SK-N-MC (cell line): Measurements from ENCODE around the gene SRRM5.
"Not testable (repeated sequence)": the region's sequence is repeated elsewhere in the genome, so short reads cannot be mapped to it uniquely, and the experiment has no call there.

Experiments
- DNase-seq: peaks from one replicate; pipeline ENCODE4 v3.0.0-alpha.2; 2011; ENCODE audit warnings: low read depth, low spot score
- H3K27ac ChIP-seq: fragments of 200-600 bp; sonication (generic); 2 replicates; pipeline ENCODE4 v1.5.1; 2016; ENCODE audit warnings: mixed run types
- H3K36me3 ChIP-seq: fragments of 200-600 bp; sonication (generic); 2 replicates; pipeline ENCODE4 v1.6.1; 2017; ENCODE audit warnings: antibody characterized with exemption, low read length, mixed read lengths; ENCODE audit not compliant: insufficient read depth
- H3K4me3 ChIP-seq: fragments of 200-600 bp; sonication (generic); 2 replicates; pipeline ENCODE4 v1.5.1; 2016
- H3K9ac ChIP-seq: fragments of 200-600 bp; sonication (generic); 2 replicates; pipeline ENCODE4 v1.8.0; 2017; ENCODE audit warnings: mixed run types, mixed read lengths; ENCODE audit not compliant: insufficient read length
- H3K9me3 ChIP-seq: fragments of 200-600 bp; sonication (generic); 2 replicates; pipeline ENCODE4 v1.6.1; 2017; ENCODE audit warnings: low read depth, mild to moderate bottlenecking, antibody characterized with exemption, low read length, moderate library complexity, mixed read lengths
- EZH2 ChIP-seq: fragments of 200-600 bp; sonication (generic); IDR thresholded peaks from one replicate; pipeline ENCODE4 v1.6.1; 2017; ENCODE audit warnings: antibody characterized with exemption
- FOXP2 ChIP-seq: optimal IDR thresholded peaks from 2 replicates; pipeline ENCODE3; 2011; ENCODE audit warnings: mild to moderate bottlenecking, moderate library complexity; ENCODE audit not compliant: insufficient read depth; ENCODE audit errors: extremely low read length, control extremely low read depth
- POLR2AphosphoS5 ChIP-seq: IDR thresholded peaks from 2 replicates; pipeline ENCODE4 v1.6.1; 2012; ENCODE audit warnings: mild to moderate bottlenecking, low read depth, low read length, borderline replicate concordance

The SRRM5 gene

DNA sequence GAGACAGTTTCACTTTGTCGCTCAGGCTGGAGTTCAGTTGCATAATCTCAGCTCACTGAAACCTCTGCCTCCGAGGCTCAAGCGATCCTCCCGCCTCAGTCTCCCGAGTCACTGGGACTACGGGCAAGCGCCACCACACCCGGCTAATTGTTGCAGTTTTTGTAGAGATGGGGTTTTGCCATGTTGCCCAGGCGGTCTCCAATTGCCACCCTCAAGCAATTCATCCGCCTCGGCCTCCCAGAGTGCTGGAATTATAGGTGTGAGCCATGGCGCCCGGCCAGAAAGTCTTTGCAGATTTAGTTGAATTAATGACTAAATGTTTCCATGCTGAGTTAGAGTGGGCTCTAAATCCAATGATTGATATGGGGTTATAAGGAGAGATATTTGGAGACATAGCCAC, 32.3 kb downstream of the SRRM5 start:
- no peak overlapping the region for H3K27ac ChIP-seq
- H3K9ac ChIP-seq = no peak overlapping the region
- peaks cover 32% of the 10 kb centered on the region; the same call in 1 of the 2 replicates for H3K36me3 ChIP-seq
- TF ChIP-seq EZH2 = no peak
- TF ChIP-seq POLR2AphosphoS5 = no peak
- TF ChIP-seq FOXP2 = no peak
- DNase-seq = no peak
- no peak overlapping the region for H3K4me3 ChIP-seq
- no peaks in the 10 kb centered on the region for H3K9me3 ChIP-seq

GRCh38 chr19:43648633-43649032, 36.7 kb downstream of the SRRM5 start:
- DNase-seq = no peak
- H3K9ac ChIP-seq = no peak overlapping the region
- H3K36me3 ChIP-seq = peaks cover 55% of the 10 kb centered on the region
- no peak overlapping the region for H3K4me3 ChIP-seq
- TF ChIP-seq EZH2 (no peak), FOXP2 (no peak), POLR2AphosphoS5 (no peak)
- H3K27ac ChIP-seq = no peak overlapping the region
- no peaks in the 10 kb centered on the region for H3K9me3 ChIP-seq

DNA sequence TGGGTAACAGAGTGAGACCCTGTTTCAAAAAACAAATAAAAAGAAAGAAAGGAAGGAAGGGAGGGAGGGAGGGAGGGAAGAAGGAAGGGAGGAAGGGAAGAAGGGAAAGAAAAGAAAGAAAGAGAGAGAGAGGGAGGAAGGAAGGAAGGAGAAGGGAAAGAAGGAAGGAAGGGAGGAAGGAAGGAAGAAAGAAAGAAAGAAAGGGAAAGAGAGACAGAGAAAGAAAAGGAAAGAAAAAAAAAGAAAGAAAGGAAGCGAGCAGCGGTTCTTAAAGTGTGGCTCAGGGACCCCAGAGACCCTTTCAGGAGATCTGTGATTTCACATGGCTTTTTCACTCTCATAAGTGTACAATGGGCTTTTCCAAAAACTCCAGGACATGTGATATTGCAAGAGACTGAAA, 37.6 kb downstream of the SRRM5 start:
- TF ChIP-seq POLR2AphosphoS5 (no peak), EZH2 (no peak), FOXP2 (no peak)

GRCh38 chr19:43650276-43650675, 38.4 kb downstream of the SRRM5 start:
- not testable (repeated sequence) for H3K9ac ChIP-seq, DNase-seq, H3K27ac ChIP-seq, H3K9me3 ChIP-seq, H3K4me3 ChIP-seq
- H3K36me3 ChIP-seq = peaks cover 62% of the 10 kb centered on the region

More for the DNA sequence above, 37.6 kb downstream of the SRRM5 start:
- Histone ChIP-seq H3K9ac (no peak overlapping the region), H3K36me3 (peaks cover 57% of the 10 kb centered on the region), H3K4me3 (no peak overlapping the region), H3K27ac (no peak overlapping the region), H3K9me3 (no peaks in the 10 kb centered on the region)
- no peak for DNase-seq

- Histone ChIP-seq H3K9me3 (no peaks in the 10 kb centered on the region), H3K36me3 (peaks cover 66% of the 10 kb centered on the region), H3K4me3 (no peak overlapping the region), H3K27ac (no peak overlapping the region), H3K9ac (no peak overlapping the region)
- TF ChIP-seq POLR2AphosphoS5 = no peak
- TF ChIP-seq EZH2 = no peak
- no peak for TF ChIP-seq FOXP2
- DNase-seq = no peak
Observed at GRCh38 chr19:43651758-43652545, 40.1 kb downstream of the SRRM5 start.

DNA sequence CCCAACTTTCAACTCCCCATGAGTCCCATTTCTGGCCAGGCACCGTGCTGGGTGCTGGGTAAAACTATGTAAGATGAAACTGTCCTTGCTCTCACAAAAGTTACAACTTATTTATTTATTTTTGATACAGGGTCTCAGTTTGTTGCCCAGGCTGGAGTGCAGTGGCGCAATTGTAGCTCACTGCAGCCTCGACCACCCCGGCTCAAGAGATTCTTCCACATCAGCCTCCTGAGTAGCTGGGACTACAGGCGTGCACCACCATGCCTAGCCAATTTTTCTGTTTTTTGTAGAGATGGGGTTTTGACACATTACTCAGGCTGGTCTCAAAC, 40.6 kb downstream of the SRRM5 start:
- TF ChIP-seq EZH2 = no peak
- TF ChIP-seq FOXP2 = no peak
- TF ChIP-seq POLR2AphosphoS5 = no peak
- Histone ChIP-seq H3K36me3 (peaks cover 66% of the 10 kb centered on the region), H3K27ac (no peak overlapping the region)

DNA sequence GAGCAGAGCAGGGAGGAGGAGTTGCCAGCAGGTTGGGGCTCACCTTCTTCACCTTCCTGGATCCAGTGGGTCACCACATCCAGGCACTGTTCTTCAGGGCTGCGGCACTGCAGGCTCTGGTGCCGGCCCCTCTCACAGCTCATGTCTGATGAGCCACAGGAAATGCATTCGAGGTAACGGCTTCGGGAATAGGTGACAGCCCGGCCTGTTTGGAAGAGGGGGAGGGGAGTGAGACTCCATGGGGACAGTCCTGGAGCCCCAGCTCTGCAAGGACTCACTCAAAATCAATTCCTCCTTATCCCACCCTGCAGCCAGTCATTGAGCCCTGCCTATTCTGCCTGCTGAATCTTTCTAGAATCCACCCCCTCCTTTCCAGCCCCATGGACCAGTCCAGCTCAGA, 44.5 kb downstream of the SRRM5 start:
- no peak for DNase-seq
- H3K36me3 ChIP-seq = peaks cover 80% of the 10 kb centered on the region

More for the DNA sequence above, 40.6 kb downstream of the SRRM5 start:
- no peak for DNase-seq
- Histone ChIP-seq H3K9ac (no peak overlapping the region), H3K4me3 (no peak overlapping the region), H3K9me3 (no peaks in the 10 kb centered on the region)

DNA sequence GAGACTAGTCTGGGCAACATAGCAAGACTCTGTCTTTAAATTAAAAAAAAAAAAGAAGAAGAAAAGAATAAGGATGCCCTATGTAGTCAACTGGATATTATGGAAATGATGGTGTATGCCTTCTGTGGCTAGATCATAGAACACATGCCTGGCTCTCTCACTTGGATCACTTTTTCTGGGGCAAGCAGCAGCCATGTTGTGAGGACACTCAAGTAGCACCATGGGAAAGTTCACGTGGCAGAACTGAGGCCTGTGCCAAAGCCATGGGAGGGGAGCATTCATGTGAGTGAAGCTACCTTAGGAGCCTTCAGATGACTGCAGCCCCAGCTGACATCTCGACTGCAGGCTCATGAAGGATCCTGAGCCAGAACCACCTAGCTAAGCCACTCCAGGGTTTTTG, 46.1 kb downstream of the SRRM5 start:
- Histone ChIP-seq H3K36me3 (peaks cover 78% of the 10 kb centered on the region), H3K27ac (no peak overlapping the region), H3K9ac (no peak overlapping the region), H3K9me3 (no peaks in the 10 kb centered on the region), H3K4me3 (no peak overlapping the region)
- DNase-seq = no peak
- TF ChIP-seq FOXP2 (no peak), EZH2 (no peak), POLR2AphosphoS5 (no peak)

More for the DNA sequence above, 44.5 kb downstream of the SRRM5 start:
- TF ChIP-seq POLR2AphosphoS5 = no peak
- no peak for TF ChIP-seq FOXP2
- TF ChIP-seq EZH2 = no peak
- Histone ChIP-seq H3K9me3 (no peaks in the 10 kb centered on the region), H3K4me3 (no peak overlapping the region), H3K9ac (no peak overlapping the region), H3K27ac (no peak overlapping the region)

GRCh38 chr19:43658494-43658893, 46.6 kb downstream of the SRRM5 start:
- TF ChIP-seq POLR2AphosphoS5 (no peak), EZH2 (no peak), FOXP2 (no peak)
- no peak overlapping the region for H3K27ac ChIP-seq
- no peak overlapping the region for H3K4me3 ChIP-seq
- peaks cover 79% of the 10 kb centered on the region for H3K36me3 ChIP-seq
- H3K9ac ChIP-seq = no peak overlapping the region
- DNase-seq = no peak
- no peaks in the 10 kb centered on the region for H3K9me3 ChIP-seq
